Pancreas (tissue), 10 donors: ENCODE data around the gene ZC3H13. TPM values are rescaled to one million over a fixed set of nuclear protein-coding genes. Genes with fewer than 3 reads are reported as not detected.

Experiments used
- ATAC-seq, 4 donors: fragments of 200-7000 bp; cut with Tn5 transposase; one replicate each; pipeline versions ENCODE4 v1.8.0 to v1.9.1; 2020; ENCODE audit warnings: mild to moderate bottlenecking in 4 of 4, moderate library complexity in 4 of 4
- DNase-seq, 6 donors: peaks; one replicate each; pipeline ENCODE4 v3.0.0-alpha.2; 2020
- FAIRE-seq: peaks from 2 replicates; lab custom pipeline; 2012; peaks lifted over from hg19 to GRCh38; lab: Jason Lieb, UNC
- H3K27ac ChIP-seq, 4 donors: fragments of 200-600 bp; sonication (generic); 1 replicate in 3 of 4; 2 replicates in 1 of 4; pipeline versions ENCODE4 v1.5.0 to v1.8.0; 2020
- H3K27me3 ChIP-seq, 4 donors: fragments of 200-600 bp; one replicate each; pipeline ENCODE4 v1.8.0; 2021
- H3K36me3 ChIP-seq, 3 donors: fragments of 200-600 bp; sonication (generic) in 1 of 3; one replicate each; pipeline versions ENCODE4 v1.5.0 to v1.8.0; 2020 to 2021
- H3K4me1 ChIP-seq, 3 donors: fragments of 200-600 bp; one replicate each; pipeline ENCODE4 v1.8.0; 2021
- H3K4me3 ChIP-seq, 4 donors: fragments of 200-600 bp; sonication (generic) in 2 of 4; one replicate each; pipeline versions ENCODE4 v1.5.0 to v1.8.0; 2020 to 2021
- H3K9me3 ChIP-seq, 4 donors: fragments of 200-600 bp; one replicate each; pipeline ENCODE4 v1.8.0; 2021
- CTCF ChIP-seq, 4 donors: fragments of 200-600 bp; sonication (generic) in 3 of 4; IDR thresholded peaks; one replicate each; pipeline versions ENCODE4 v1.5.0 to v1.8.0; 2021; ENCODE audit warnings: antibody characterized with exemption in 4 of 4
- WGBS, 2 donors: extraction: QIAGEN DNeasy Blood & Tissue Kit; methylation state at CpG; one replicate each; pipeline ENCODE4 v1.1.7; 2013; 5-methylcytosine and 5-hydroxymethylcytosine counted together
- intact Hi-C, 3 donors: fragments of 100-400 bp; cut with DNase I; formaldehyde crosslinking; loops; one replicate each; pipeline versions ENCODE4 v1.11.1 to v1.14.2; 2022
- polyA plus RNA-seq, 2 donors: library from polyadenylated mRNA; stranded (reverse); fragments of 200-250 nt; gene quantifications; one replicate each; pipeline ENCODE4 v1.2.3, GENCODE V29; 2013
- total RNA-seq, 6 donors: library from RNA; stranded (reverse); fragmentation: NEBNext Ultra II Directional in 4 of 6; extraction: Animal tissue kit (Norgen Biotek cat#: 25700) in 4 of 6; gene quantifications; one replicate each; pipeline versions ENCODE4 v1.2.1 to v1.2.4, GENCODE V29; 2021 to 2023
- donor health status: healthy with polysubstance abuse.
- donor health status: DM: no; HTN: no; CAD: no; lungs with moderate emphysema.
- donor health status: DM: no; HTN: no; CAD: no.
- donor health status: control.
- donor health status: control.
- donor health status: Bipolar disorder and iron deficiency.
- donor health status: DM: yes; HTN: yes; CAD: no.
- donor health status: DM: no; HTN: no; CAD: no.
- donor health status: DM: no; HTN: no; CAD: no.
- donor health status: DM: yes; HTN: yes; CAD: no.

The ZC3H13 gene
- total and polyA plus RNA-seq, 8 donors, result 7.6 to 24.1 (median 14.0) TPM

GRCh38 chr13:46022481-46022880 is 30.1 kb downstream of the ZC3H13 start:
- Histone ChIP-seq H3K4me3 (no peak overlapping the region), H3K27ac (no peak overlapping the region), H3K4me1 (no peaks in the 10 kb centered on the region), H3K27me3 (no peaks in the 10 kb centered on the region), H3K9me3 (no peaks in the 10 kb centered on the region), H3K36me3 (peaks cover 0 to 21% (median 0%) of the 10 kb centered on the region in 3 donors)
- intact Hi-C loops, result no loop called here
- no peak for TF ChIP-seq CTCF (IDR thresholded peaks at IDR 0.05)
- ATAC-seq (no peak), DNase-seq (no peak), FAIRE-seq (no peak)
- WGBS, 2 donors, result 90 to 91% methylated on average over 2 of the region's 2 CpGs

- Histone ChIP-seq H3K27ac (no peak overlapping the region), H3K9me3 (no peaks in the 10 kb centered on the region), H3K4me3 (no peak overlapping the region), H3K27me3 (no peaks in the 10 kb centered on the region), H3K4me1 (no peaks in the 10 kb centered on the region), H3K36me3 (peaks cover 0 to 23% (median 5%) of the 10 kb centered on the region in 3 donors)
- no peak for FAIRE-seq
- no peak for ATAC-seq
- no peak for DNase-seq
- no peak for TF ChIP-seq CTCF (IDR thresholded peaks at IDR 0.05)
- intact Hi-C loops, result no loop called here
Observed at GRCh38 chr13:46016216-46016615, 36.3 kb downstream of the ZC3H13 start.

GRCh38 chr13:46015366-46015765 is 37.2 kb downstream of the ZC3H13 start:
- no peaks in the 10 kb centered on the region for H3K27me3 ChIP-seq
- no peak for FAIRE-seq
- H3K27ac ChIP-seq, result no peak overlapping the region
- H3K9me3 ChIP-seq, result no peaks in the 10 kb centered on the region
- H3K4me1 ChIP-seq, result no peaks in the 10 kb centered on the region
- TF ChIP-seq CTCF (IDR thresholded peaks at IDR 0.05), result no peak
- DNase-seq, result no peak
- H3K36me3 ChIP-seq, result peaks cover 0 to 31% (median 5%) of the 10 kb centered on the region in 3 donors
- intact Hi-C loops, result no loop called here
- no peak for ATAC-seq
- WGBS, 2 donors, result 87 to 89% methylated on average over 3 of the region's 3 CpGs
- no peak overlapping the region for H3K4me3 ChIP-seq

- H3K27me3 ChIP-seq, result no peaks in the 10 kb centered on the region
- no peak overlapping the region for H3K4me3 ChIP-seq
- ATAC-seq, result no peak
- H3K9me3 ChIP-seq, result no peaks in the 10 kb centered on the region
- TF ChIP-seq CTCF (IDR thresholded peaks at IDR 0.05), result no peak
- no peaks in the 10 kb centered on the region for H3K4me1 ChIP-seq
- intact Hi-C loops, result no loop called here
- no peak overlapping the region for H3K27ac ChIP-seq
- FAIRE-seq, result no peak
- DNase-seq, result no peak
- H3K36me3 ChIP-seq, result peaks cover 0 to 34% (median 5%) of the 10 kb centered on the region in 3 donors
Observed at GRCh38 chr13:46012404-46012803, 40.1 kb downstream of the ZC3H13 start.

- Histone ChIP-seq H3K27me3 (no peaks in the 10 kb centered on the region), H3K4me1 (no peaks in the 10 kb centered on the region), H3K36me3 (peaks cover 0 to 34% (median 0%) of the 10 kb centered on the region in 3 donors), H3K4me3 (no peak overlapping the region), H3K9me3 (no peaks in the 10 kb centered on the region), H3K27ac (no peak overlapping the region)
- FAIRE-seq (no peak), ATAC-seq (no peak), DNase-seq (no peak)
- WGBS, 2 donors, result 89 to 92% methylated on average over 6 of the region's 6 CpGs
- intact Hi-C loops, result no loop called here
- no peak for TF ChIP-seq CTCF (IDR thresholded peaks at IDR 0.05)
Observed at GRCh38 chr13:46010148-46010547, 42.4 kb downstream of the ZC3H13 start.
